Natural killer cell (primary cell): ENCODE measurements around the gene TXNL4B. TPM values are rescaled to one million over a fixed set of nuclear protein-coding genes. Genes with fewer than 3 reads are reported as not detected.

ENCODE experiments used
- ATAC-seq, 3 donors: fragments of 150-1000 bp in 2 of 3; fragments of 200-7000 bp in 1 of 3; cut with Tn5 transposase; 1 replicate in 1 of 3; 2 replicates in 2 of 3; pipeline ENCODE4 v1.10.0; 2021; ENCODE audit warnings: mild to moderate bottlenecking in 2 of 3, moderate library complexity in 2 of 3
- DNase-seq, 2 donors: peaks; one replicate each; pipeline versions ENCODE4 v3.0.0 to v3.0.0-alpha.2; 2013 to 2021; ENCODE audit warnings: mixed read lengths in 1 of 2
- H3K27ac ChIP-seq: one replicate; pipeline ENCODE4 v1.5.1; 2013; ENCODE audit warnings: mild to moderate bottlenecking, low read length
- H3K27me3 ChIP-seq: one replicate; pipeline ENCODE4 v1.6.1; 2013; ENCODE audit warnings: low read length; ENCODE audit not compliant: control insufficient read depth, insufficient read depth
- H3K36me3 ChIP-seq: one replicate; pipeline ENCODE4 v1.6.1; 2013; ENCODE audit warnings: low read length; ENCODE audit not compliant: control insufficient read depth, insufficient read depth
- H3K4me1 ChIP-seq: one replicate; pipeline ENCODE4 v1.6.1; 2013; ENCODE audit warnings: low read length; ENCODE audit not compliant: control insufficient read depth, insufficient read depth
- H3K4me3 ChIP-seq: one replicate; pipeline ENCODE4 v1.5.1; 2013; ENCODE audit warnings: low read length
- H3K9me3 ChIP-seq: one replicate; pipeline ENCODE4 v1.6.1; 2013; ENCODE audit warnings: low read length; ENCODE audit not compliant: control insufficient read depth, insufficient read depth
- H3K27ac Mint-ChIP-seq, 2 donors: one replicate each; pipeline ENCODE4 v1.8.0; 2022; ENCODE audit warnings: mild to moderate bottlenecking in 2 of 2, mixed read lengths in 2 of 2, moderate library complexity in 1 of 2
- H3K27me3 Mint-ChIP-seq, 2 donors: one replicate each; pipeline ENCODE4 v1.8.0; 2022; ENCODE audit warnings: low read depth in 2 of 2, mixed read lengths in 2 of 2
- H3K36me3 Mint-ChIP-seq: one replicate; pipeline ENCODE4 v1.8.0; 2022; ENCODE audit warnings: mixed read lengths
- H3K4me1 Mint-ChIP-seq, 2 donors: one replicate each; pipeline ENCODE4 v1.8.0; 2022; ENCODE audit warnings: mixed read lengths in 2 of 2
- H3K4me3 Mint-ChIP-seq: one replicate; pipeline ENCODE4 v1.8.0; 2022; ENCODE audit warnings: mild to moderate bottlenecking, moderate library complexity, mixed read lengths
- H3K9me3 Mint-ChIP-seq, 2 donors: one replicate each; pipeline ENCODE4 v1.8.0; 2022; ENCODE audit warnings: mixed read lengths in 2 of 2
- WGBS: methylation state at CpG from one replicate; pipeline ENCODE4 v1.1.7; 2013; ENCODE audit warnings: missing lambda C conversion rate; ENCODE audit not compliant: insufficient coverage; 5-methylcytosine and 5-hydroxymethylcytosine counted together
- intact Hi-C: fragments of 100-400 bp; cut with micrococcal nuclease; formaldehyde crosslinking; loops from one replicate; pipeline ENCODE4 v1.14.2; 2022
- total RNA-seq, 4 donors: library from RNA; stranded (reverse); fragments of 120-200 nt in 1 of 4; gene quantifications; one replicate each; pipeline versions ENCODE4 v1.2.3 to v1.2.4, GENCODE V29; 2013 to 2022
- TF ChIP-seq, protein P1 (sequence below): fragments of 200-600 bp; IDR thresholded peaks from one replicate; pipeline ENCODE4 v1.8.0; 2022; ENCODE audit warnings: antibody characterized with exemption

Gene TXNL4B
- 10 to 100 TPM; 12.1 to 13.8 (median 13.6) TPM for total RNA-seq
- 20.5 TPM for total RNA-seq (2013)

DNA sequence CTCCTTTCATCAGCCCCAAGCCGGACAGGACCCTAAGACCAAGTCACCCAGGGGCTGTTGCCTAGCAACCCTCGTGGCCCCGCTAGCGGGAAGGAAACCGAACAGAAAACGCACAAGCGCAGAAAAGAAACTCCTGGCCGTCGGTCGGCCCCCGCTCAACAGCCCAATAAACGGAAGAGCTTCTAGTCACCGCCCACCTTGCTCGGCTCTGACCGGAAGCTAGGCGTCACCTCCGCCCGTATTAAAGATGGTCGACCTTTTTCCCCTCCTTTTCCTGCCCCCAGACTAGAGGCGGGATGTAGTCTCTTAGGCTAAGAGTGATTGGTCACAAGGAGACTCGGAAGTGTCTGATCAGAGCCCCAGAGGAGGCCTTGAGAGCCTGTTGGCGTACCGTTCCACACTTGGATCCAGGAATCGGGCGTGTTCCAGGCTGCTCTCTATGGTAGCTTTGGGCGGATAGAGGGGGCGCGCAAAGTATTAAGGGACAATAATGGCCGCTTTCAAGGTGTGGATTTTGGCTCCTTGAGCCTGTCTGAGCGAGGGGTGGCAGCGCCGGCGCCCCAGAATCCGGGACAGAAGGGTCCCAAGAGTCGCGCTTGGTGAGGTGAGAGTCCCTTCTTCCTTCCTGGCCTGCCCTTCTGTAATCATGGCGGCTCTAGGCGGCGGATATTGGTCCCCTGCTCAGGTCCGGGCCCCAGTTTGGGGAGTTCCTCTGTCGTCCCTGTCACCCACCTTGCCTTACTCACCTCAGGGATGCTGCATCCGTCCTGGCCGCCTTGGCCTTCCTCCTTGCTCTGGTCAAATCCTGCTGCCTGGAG lies at the start of gene TXNL4B, which contains the start of gene DHX38:
TSS of gene TXNL4B (minus strand) at position 173 of the 818 bp plus-strand sequence. CDS start 2,871 bp downstream, outside the sequence.
TSS of gene DHX38 (plus strand) at position 400 of the 818 bp plus-strand sequence. CDS start 2,311 bp downstream, outside the sequence.
- Mint-ChIP-seq H3K36me3 (peaks cover 23% of the 10 kb centered on the region), H3K27ac (peak within 1 kb of the TSS; percentile 93 to 96), H3K4me3 (peak within 1 kb of the TSS; percentile 98), H3K27me3 (no peaks in the 10 kb centered on the region), H3K4me1 (peaks cover 64 to 74% of the 10 kb centered on the region in 2 donors), H3K9me3 (no peaks in the 10 kb centered on the region)
- TF ChIP-seq, protein P1, sequence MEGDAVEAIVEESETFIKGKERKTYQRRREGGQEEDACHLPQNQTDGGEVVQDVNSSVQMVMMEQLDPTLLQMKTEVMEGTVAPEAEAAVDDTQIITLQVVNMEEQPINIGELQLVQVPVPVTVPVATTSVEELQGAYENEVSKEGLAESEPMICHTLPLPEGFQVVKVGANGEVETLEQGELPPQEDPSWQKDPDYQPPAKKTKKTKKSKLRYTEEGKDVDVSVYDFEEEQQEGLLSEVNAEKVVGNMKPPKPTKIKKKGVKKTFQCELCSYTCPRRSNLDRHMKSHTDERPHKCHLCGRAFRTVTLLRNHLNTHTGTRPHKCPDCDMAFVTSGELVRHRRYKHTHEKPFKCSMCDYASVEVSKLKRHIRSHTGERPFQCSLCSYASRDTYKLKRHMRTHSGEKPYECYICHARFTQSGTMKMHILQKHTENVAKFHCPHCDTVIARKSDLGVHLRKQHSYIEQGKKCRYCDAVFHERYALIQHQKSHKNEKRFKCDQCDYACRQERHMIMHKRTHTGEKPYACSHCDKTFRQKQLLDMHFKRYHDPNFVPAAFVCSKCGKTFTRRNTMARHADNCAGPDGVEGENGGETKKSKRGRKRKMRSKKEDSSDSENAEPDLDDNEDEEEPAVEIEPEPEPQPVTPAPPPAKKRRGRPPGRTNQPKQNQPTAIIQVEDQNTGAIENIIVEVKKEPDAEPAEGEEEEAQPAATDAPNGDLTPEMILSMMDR = no peak
- DNase-seq (peak; percentile 86 to 97), ATAC-seq (peak; percentile 94 to 99 (median 95))
- intact Hi-C loops = loop anchor here (1.0 to 10.0 kb wide), 2 partner anchors 85 to 571 kb away; partner anchors contain the start of gene DHODH
- Histone ChIP-seq H3K4me1 (peaks cover 24% of the 10 kb centered on the region), H3K4me3 (peak within 1 kb of the TSS; percentile 77), H3K9me3 (no peaks in the 10 kb centered on the region), H3K36me3 (peaks cover 42% of the 10 kb centered on the region), H3K27me3 (no peaks in the 10 kb centered on the region), H3K27ac (peak within 1 kb of the TSS; percentile 87)
- under 1% methylated on average over 40 of the region's 43 CpGs for WGBS

DNA sequence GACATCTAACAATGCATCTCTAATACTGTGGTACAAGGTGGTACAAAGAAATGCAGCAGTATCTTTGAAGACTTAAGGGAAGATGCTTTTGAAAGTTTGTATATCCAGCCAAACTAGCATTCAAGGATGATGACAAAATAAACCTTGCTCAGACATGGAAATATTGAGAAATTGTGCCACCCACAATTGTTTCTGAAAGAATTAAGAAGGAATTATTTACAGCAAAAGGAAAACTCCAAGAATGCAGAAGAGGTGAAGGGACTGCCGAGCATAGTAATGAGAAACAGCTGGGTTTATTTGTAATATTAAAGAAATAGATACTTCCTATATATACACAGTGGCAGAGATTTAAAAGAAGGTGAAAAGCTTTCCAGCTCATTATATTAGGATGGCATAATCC lies 49.1 kb upstream of the TXNL4B start:
- Mint-ChIP-seq H3K27ac (no peak overlapping the region), H3K4me1 (no peaks in the 10 kb centered on the region), H3K4me3 (no peak overlapping the region), H3K36me3 (no peaks in the 10 kb centered on the region), H3K9me3 (no peaks in the 10 kb centered on the region), H3K27me3 (peaks cover 0 to 6% of the 10 kb centered on the region in 2 donors)
- Histone ChIP-seq H3K36me3 (no peaks in the 10 kb centered on the region), H3K4me3 (no peak overlapping the region), H3K27ac (no peak overlapping the region), H3K9me3 (no peaks in the 10 kb centered on the region), H3K4me1 (no peaks in the 10 kb centered on the region), H3K27me3 (no peaks in the 10 kb centered on the region)
- WGBS = no CpG with 5 or more reads among the region's 1 CpG
- ATAC-seq (no peak), DNase-seq (no peak)
- TF ChIP-seq, protein P1 = no peak
- intact Hi-C loops = no loop called here

DNA sequence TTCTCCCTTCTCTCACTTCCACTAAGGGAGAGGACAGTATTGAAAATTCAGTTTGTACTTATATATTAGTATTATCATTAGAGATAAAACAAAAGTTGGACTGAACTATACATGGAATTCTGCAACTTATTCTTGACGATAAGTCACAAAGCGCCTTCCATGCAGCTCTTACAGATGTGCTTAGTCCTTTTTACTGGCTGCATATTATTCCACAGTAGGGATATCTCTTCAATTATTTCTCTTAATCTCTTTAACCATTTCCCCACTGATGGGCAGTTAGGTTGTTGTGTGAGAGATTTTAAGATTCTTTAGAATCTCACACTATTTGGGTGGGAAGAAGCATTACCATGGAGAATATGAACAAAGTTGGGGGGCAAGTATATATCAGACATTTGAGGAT lies 46.5 kb upstream of the TXNL4B start:
- TF ChIP-seq, protein P1 = no peak
- H3K9me3 ChIP-seq = no peaks in the 10 kb centered on the region
- intact Hi-C loops = no loop called here
- no peak overlapping the region for H3K4me3 ChIP-seq
- 92% methylated on average over 2 of the region's 2 CpGs for WGBS
- DNase-seq (no peak), ATAC-seq (no peak)
- H3K4me3 Mint-ChIP-seq = no peak overlapping the region
- H3K27ac ChIP-seq = no peak overlapping the region
- no peaks in the 10 kb centered on the region for H3K4me1 ChIP-seq
- H3K27ac Mint-ChIP-seq = no peak overlapping the region
- no peaks in the 10 kb centered on the region for H3K27me3 ChIP-seq
- H3K9me3 Mint-ChIP-seq = no peaks in the 10 kb centered on the region
- H3K36me3 Mint-ChIP-seq = no peaks in the 10 kb centered on the region
- peaks cover 0 to 3% of the 10 kb centered on the region in 2 donors for H3K27me3 Mint-ChIP-seq
- H3K36me3 ChIP-seq = no peaks in the 10 kb centered on the region
- H3K4me1 Mint-ChIP-seq = no peaks in the 10 kb centered on the region
